ENCODE data around the gene RUVBL2.

- TF ChIP-seq EZH2 (IDR thresholded peaks at IDR 0.05; ENCODE audit: borderline replicate concordance, low read depth, low read length, poor library complexity, severe bottlenecking) (no peak), CTCF (conservative IDR thresholded peaks at IDR 0.05; ENCODE audit: low read depth, low read length) (no peak)
These were observed 2.6 kb upstream of the RUVBL2 start for GRCh38 chr19:48991011-48991609.
